Cardiac fibroblast (primary cell): ENCODE measurements around the gene TULP1.
"Not testable (repeated sequence)": the region's sequence is repeated elsewhere in the genome, so short reads cannot be mapped to it uniquely, and the experiment has no call there.

Experiments used
- DNase-seq, 2 donors: peaks; one replicate each; pipeline versions ENCODE4 v3.0.0 to v3.0.0-alpha.2; 2010; ENCODE audit warnings: low read depth in 2 of 2
- H3K4me3 ChIP-seq, 2 donors: replicated peaks in 1 of 2; 1 replicate in 1 of 2; 2 replicates in 1 of 2; pipeline ENCODE4 v1.5.1; 2011; ENCODE audit warnings: low read depth in 2 of 2, low read length in 2 of 2, mild to moderate bottlenecking in 2 of 2, moderate library complexity in 1 of 2
- CTCF ChIP-seq: IDR thresholded peaks from one replicate; pipeline ENCODE4 v1.5.1; 2011; ENCODE audit warnings: low read depth, mild to moderate bottlenecking, low read length, inconsistent platforms

Gene TULP1

GRCh38 chr6:35539223-35539622, 26.5 kb upstream of the TULP1 start:
- H3K4me3 ChIP-seq: no peak overlapping the region
- no peak for DNase-seq
- TF ChIP-seq CTCF: no peak

GRCh38 chr6:35535847-35536246, 23.2 kb upstream of the TULP1 start:
- not testable (repeated sequence) for DNase-seq, H3K4me3 ChIP-seq

- no peak for DNase-seq
- H3K4me3 ChIP-seq: no peak overlapping the region
- no peak for TF ChIP-seq CTCF
Observed at GRCh38 chr6:35534407-35535170, 21.9 kb upstream of the TULP1 start.

GRCh38 chr6:35533981-35534380, 21.3 kb upstream of the TULP1 start:
- no peak for TF ChIP-seq CTCF
- no peak for DNase-seq
- no peak overlapping the region for H3K4me3 ChIP-seq

GRCh38 chr6:35532126-35532525, 19.4 kb upstream of the TULP1 start:
- no peak overlapping the region for H3K4me3 ChIP-seq
- no peak for TF ChIP-seq CTCF
- DNase-seq: no peak

- DNase-seq: no peak
- no peak overlapping the region for H3K4me3 ChIP-seq
- no peak for TF ChIP-seq CTCF
Observed at GRCh38 chr6:35524380-35525020, 11.8 kb upstream of the TULP1 start.
